Measurements from ENCODE around the gene TCIRG1. TPM values are rescaled to one million over a fixed set of nuclear protein-coding genes. Genes with fewer than 3 reads are reported as not detected.

TCIRG1 gene
- total RNA-seq, 2 experiments from 2014 or later: 167 to 175 TPM

GRCh38 chr11:68008381-68009337 lies 30.2 kb upstream of the TCIRG1 start:
- no peaks in the 10 kb centered on the region for H3K36me3 Mint-ChIP-seq
- ChIA-PET POLR2A (no interaction called here), CTCF (interaction anchor here (0.9 kb wide), 1 partner anchor 198 kb away, joined by 3 read pairs; no protein-coding TSS in a partner anchor)
- peaks cover 1% of the 10 kb centered on the region for H3K27me3 Mint-ChIP-seq
- peaks cover 6% of the 10 kb centered on the region for H3K4me1 Mint-ChIP-seq (ENCODE audit: low read depth)
- DNase-seq: no peak
- H3K9me3 Mint-ChIP-seq: no peaks in the 10 kb centered on the region
- no peak overlapping the region for H3K27ac Mint-ChIP-seq
- intact Hi-C loops (cut with micrococcal nuclease): no loop called here
- no peak overlapping the region for H3K4me3 Mint-ChIP-seq

GRCh38 chr11:68009391-68010089 lies 29.3 kb upstream of the TCIRG1 start:
- H3K27me3 Mint-ChIP-seq: peaks cover 1% of the 10 kb centered on the region
- no peak overlapping the region for H3K4me3 Mint-ChIP-seq
- no peaks in the 10 kb centered on the region for H3K9me3 Mint-ChIP-seq
- DNase-seq: peak; percentile 27
- POLR2A ChIA-PET: no interaction called here
- H3K36me3 Mint-ChIP-seq: no peaks in the 10 kb centered on the region
- intact Hi-C loops (cut with micrococcal nuclease): no loop called here
- CTCF ChIA-PET: interaction anchor here (0.9 kb wide), 1 partner anchor 197 kb away, joined by 3 read pairs; no protein-coding TSS in a partner anchor
- no peak overlapping the region for H3K27ac Mint-ChIP-seq
- peaks cover 4% of the 10 kb centered on the region for H3K4me1 Mint-ChIP-seq (ENCODE audit: low read depth)

- H3K36me3 Mint-ChIP-seq: no peaks in the 10 kb centered on the region
- ChIA-PET CTCF (no interaction called here), POLR2A (no interaction called here)
- intact Hi-C loops (cut with micrococcal nuclease): no loop called here
- no peak for DNase-seq
- H3K9me3 Mint-ChIP-seq: no peaks in the 10 kb centered on the region
- H3K4me3 Mint-ChIP-seq: no peak within 1 kb of the TSS
- H3K27me3 Mint-ChIP-seq: peaks cover 1% of the 10 kb centered on the region
- no peak within 1 kb of the TSS for H3K27ac Mint-ChIP-seq
- H3K4me1 Mint-ChIP-seq (ENCODE audit: low read depth): no peaks in the 10 kb centered on the region
Measured at GRCh38 chr11:68010090-68011041, 28.5 kb upstream of the TCIRG1 start, which contains the start of gene ALDH3B1. Gene ALDH3B1 (plus strand): TSS chr11:68010327. CDS start chr11:68015298, 4,971 bp downstream.

DNA sequence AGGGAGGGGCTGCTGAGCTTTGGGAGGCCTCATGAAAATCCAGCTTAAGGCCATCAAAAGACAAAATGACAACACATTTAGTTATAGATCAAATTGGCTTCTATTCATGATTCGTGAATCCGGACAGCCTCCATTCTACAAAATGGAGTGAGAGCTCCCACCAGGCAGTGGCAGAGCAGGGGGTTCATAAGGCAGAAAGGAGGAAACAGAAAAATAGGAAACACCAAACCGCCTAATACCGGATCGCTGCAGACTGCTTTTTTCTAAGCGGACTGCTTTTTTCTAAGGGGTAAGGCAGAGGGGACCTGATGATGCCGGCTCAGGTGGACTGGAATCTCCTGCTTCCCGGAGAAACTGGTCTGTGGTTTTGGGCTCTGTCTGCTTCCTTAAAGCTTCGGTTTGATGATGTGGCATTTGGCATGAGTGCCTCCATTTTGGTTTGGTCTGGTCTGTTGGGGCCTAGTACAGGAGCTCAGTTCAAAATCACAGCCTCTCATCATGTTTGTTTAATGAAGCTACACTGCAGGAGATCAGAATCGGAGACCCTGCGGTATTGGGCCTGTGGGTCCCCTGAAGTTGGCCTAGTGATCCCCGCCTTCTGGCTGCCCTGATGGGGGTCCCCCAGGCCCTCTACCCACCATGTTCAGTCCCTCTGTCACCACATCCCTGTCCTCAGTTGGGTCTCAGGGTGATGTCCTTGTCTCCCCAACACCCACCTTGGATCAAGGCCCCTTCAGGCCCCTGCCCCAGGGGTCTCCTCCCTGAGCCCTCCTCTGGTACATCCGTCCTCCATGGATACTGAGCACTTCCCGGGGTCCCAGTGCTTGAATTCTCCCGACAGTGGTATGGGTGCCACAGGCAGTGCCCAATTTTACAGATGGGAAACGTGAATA lies 27.5 kb upstream of the TCIRG1 start:
- no peak overlapping the region for H3K27ac Mint-ChIP-seq
- CTCF ChIA-PET: interaction anchor here (0.9 kb wide), 1 partner anchor 17 kb away, joined by 3 read pairs; no protein-coding TSS in a partner anchor
- no peaks in the 10 kb centered on the region for H3K9me3 Mint-ChIP-seq
- peaks cover 1% of the 10 kb centered on the region for H3K27me3 Mint-ChIP-seq
- intact Hi-C loops (cut with micrococcal nuclease): no loop called here
- POLR2A ChIA-PET: no interaction called here
- no peaks in the 10 kb centered on the region for H3K4me1 Mint-ChIP-seq (ENCODE audit: low read depth)
- DNase-seq: no peak
- H3K36me3 Mint-ChIP-seq: no peaks in the 10 kb centered on the region
- no peak overlapping the region for H3K4me3 Mint-ChIP-seq

DNA sequence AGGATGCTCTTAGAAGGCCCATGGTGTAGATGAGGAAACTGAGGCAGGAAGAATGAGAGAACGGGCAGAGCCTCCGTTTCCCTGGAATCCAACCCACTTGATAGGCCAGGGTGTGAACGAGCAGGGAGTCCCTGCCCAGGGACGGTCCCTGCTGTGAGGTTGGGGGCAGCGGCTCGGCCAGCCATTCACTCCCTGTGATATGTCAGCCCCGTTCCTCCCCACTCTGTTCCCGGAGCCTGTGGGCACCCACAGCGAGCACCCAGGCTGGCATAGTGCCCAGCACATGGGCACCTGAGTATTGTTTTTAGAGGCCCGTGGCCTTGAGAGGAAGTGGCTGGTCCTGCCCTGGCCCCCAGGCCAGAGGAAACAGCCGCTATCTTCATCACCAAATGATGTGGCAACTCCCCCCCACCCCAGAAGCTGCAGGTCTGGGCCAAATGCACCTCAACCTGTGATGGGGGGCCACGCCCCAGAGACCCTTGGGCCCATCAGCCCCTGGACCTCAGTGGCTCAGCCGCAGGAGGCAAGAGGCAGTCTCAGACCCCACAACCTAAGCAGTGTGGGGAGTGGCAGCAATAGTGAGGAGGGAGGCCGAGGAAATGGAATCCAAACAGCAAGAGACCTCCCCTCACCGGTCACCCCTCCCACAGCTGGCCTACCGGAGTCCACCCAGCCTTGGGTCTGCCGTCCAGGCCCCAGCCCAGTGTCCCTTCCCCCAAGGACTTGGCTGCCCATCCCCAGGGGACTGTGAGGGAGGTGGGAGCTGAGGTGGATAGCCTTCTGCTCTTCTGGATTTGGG lies 26.6 kb upstream of the TCIRG1 start:
- ChIA-PET CTCF (no interaction called here), POLR2A (interaction anchor here (0.6 kb wide), 1 partner anchor 174 kb away, joined by 3 read pairs; no protein-coding TSS in a partner anchor)
- Mint-ChIP-seq H3K27me3 (peaks cover 1% of the 10 kb centered on the region), H3K27ac (no peak overlapping the region), H3K4me3 (no peak overlapping the region), H3K9me3 (no peaks in the 10 kb centered on the region), H3K36me3 (no peaks in the 10 kb centered on the region), H3K4me1 (ENCODE audit: low read depth) (no peaks in the 10 kb centered on the region)
- intact Hi-C loops (cut with micrococcal nuclease): no loop called here
- no peak for DNase-seq

GRCh38 chr11:68012843-68013610 lies 25.8 kb upstream of the TCIRG1 start:
- ChIA-PET CTCF (no interaction called here), POLR2A (interaction anchor here (0.6 kb wide), 1 partner anchor 174 kb away, joined by 3 read pairs; no protein-coding TSS in a partner anchor)
- no peak for DNase-seq
- H3K36me3 Mint-ChIP-seq: no peaks in the 10 kb centered on the region
- H3K27ac Mint-ChIP-seq: no peak overlapping the region
- H3K4me1 Mint-ChIP-seq (ENCODE audit: low read depth): no peaks in the 10 kb centered on the region
- no peak overlapping the region for H3K4me3 Mint-ChIP-seq
- H3K27me3 Mint-ChIP-seq: peaks cover 1% of the 10 kb centered on the region
- H3K9me3 Mint-ChIP-seq: no peaks in the 10 kb centered on the region
- intact Hi-C loops (cut with micrococcal nuclease): no loop called here

DNA sequence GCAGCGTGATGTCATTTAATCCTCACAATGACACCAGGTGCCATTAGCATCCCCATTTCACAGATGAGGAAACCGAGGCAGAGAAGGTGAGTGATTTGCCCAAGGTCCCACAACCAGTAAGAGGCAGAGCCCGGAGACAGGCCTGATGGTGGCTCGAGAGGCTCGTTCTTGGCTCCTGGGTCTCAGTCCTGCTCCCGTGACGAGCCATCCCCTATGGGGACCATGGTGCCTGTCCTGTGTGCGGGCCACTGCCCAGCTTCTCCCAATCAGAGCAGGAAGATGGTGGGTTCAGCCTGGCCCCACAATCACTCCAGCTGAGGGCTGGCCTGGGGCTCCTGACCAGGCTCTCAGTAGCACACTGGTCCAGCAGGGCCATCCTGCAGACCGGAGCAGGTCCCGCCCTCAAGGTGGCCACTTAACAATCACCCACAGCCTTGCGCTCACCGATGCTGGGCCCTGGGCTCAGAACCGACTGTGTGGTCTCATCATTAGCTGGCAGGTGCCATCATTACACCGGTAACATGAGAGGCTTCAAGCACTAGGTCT lies 25.1 kb upstream of the TCIRG1 start:
- Mint-ChIP-seq H3K9me3 (no peaks in the 10 kb centered on the region), H3K27me3 (peaks cover 1% of the 10 kb centered on the region), H3K4me1 (ENCODE audit: low read depth) (no peaks in the 10 kb centered on the region), H3K36me3 (no peaks in the 10 kb centered on the region), H3K27ac (no peak overlapping the region), H3K4me3 (no peak overlapping the region)
- intact Hi-C loops (cut with micrococcal nuclease): no loop called here
- ChIA-PET CTCF (no interaction called here), POLR2A (no interaction called here)
- DNase-seq: no peak

DNA sequence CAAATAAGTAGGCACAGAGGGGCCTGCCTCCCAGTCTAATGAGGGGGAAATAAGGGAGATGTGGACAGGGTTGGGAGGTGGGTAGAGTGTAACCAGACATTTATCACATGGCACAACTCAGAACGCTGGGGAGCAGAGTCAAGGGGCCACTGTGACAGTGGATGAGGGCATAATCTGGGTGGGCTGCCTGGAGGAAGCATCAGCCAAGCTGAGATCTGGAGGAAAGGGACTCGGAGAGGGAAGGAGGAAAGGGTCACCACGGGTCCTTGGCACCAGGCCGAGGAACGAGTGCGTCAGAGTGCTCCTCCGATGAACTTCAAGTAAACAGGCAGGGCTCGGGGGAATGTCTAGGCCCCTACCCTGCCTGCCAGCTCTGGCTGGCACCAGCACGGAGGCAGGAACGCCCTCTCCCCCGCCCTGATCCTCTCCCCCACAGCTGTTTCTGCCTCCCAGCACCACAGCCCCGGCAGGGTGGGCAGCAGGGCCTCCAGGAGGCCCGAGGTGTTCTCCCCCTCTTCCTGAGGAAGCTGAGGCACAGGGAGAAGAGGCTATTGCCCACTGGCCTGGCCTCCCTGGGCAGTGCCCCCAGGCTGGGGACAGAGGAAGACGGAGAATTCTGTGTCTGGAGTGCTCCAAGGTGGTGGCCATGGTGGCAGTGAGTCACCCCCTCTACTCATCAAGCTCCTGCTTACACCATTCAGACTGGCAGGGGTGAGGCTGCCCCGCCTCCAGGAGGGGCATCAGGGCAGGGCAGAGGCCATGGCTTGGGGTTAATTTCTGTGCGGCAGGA lies 24.5 kb upstream of the TCIRG1 start:
- Mint-ChIP-seq H3K27ac (no peak overlapping the region), H3K4me3 (no peak overlapping the region), H3K36me3 (no peaks in the 10 kb centered on the region), H3K4me1 (ENCODE audit: low read depth) (no peaks in the 10 kb centered on the region), H3K9me3 (no peaks in the 10 kb centered on the region), H3K27me3 (peaks cover 1% of the 10 kb centered on the region)
- ChIA-PET CTCF (no interaction called here), POLR2A (no interaction called here)
- intact Hi-C loops (cut with micrococcal nuclease): no loop called here
- no peak for DNase-seq

- H3K4me1 Mint-ChIP-seq (ENCODE audit: low read depth): no peaks in the 10 kb centered on the region
- DNase-seq: no peak
- H3K27ac Mint-ChIP-seq: no peak overlapping the region
- intact Hi-C loops (cut with micrococcal nuclease): no loop called here
- no peak overlapping the region for H3K4me3 Mint-ChIP-seq
- CTCF ChIA-PET: no interaction called here
- no peaks in the 10 kb centered on the region for H3K9me3 Mint-ChIP-seq
- POLR2A ChIA-PET: no interaction called here
- H3K36me3 Mint-ChIP-seq: no peaks in the 10 kb centered on the region
- H3K27me3 Mint-ChIP-seq: peaks cover 1% of the 10 kb centered on the region
Measured at GRCh38 chr11:68014947-68015447, 23.8 kb upstream of the TCIRG1 start.

Data from activated CD4-positive, alpha-beta memory T cell treated with anti-CD3 and anti-CD28 coated beads for 36 hours (primary cell).